ENCODE results near the gene NRBF2.

Gene NRBF2

DNA sequence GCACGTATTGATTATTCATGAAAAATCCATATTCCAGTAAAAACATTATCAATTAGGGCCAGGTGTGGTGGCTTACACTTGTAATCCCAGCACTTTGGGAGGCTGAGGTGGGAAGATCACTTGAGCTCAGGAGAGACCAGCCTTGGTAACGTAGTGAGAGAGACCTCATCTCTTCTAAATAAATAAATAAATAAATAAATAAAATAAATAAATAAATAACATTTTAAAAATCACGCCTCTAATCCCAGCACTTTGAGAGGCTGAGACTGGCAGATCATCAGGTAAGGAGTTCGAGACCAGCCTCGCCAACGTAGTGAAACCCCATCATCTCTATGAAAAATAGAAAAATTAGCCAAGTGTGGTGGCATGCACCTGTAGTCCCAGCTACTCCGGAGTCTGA is 32.1 kb downstream of the NRBF2 start:
- no peak for DNase-seq

DNA sequence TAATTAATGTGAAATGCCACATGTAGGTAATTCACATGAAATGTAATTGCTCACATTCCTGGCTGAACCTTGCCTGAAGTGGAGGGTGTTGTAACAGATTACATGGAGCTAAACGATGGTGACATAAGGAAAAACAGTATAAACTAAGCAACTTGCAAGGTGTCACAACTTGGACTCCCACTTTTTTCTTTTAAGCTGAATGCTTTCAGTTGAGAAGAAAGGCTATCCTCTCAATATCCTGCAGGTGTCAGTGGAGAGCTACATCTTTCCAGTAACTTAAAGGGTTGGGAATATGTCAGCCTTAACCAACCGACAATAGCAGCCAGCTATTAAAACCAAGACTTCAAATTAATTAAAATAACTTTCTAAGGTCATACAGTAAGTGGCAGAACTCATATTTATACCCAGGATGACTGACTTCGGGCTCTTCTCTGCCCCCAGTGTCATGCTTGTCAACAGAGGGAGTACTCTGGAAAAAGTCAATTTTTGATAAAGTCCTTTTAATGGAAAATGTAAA is 33.7 kb downstream of the NRBF2 start:
- peak; percentile 65 for DNase-seq

- DNase-seq = no peak
Measured at GRCh38 chr10:63168821-63169462, 35.8 kb downstream of the NRBF2 start.

DNA sequence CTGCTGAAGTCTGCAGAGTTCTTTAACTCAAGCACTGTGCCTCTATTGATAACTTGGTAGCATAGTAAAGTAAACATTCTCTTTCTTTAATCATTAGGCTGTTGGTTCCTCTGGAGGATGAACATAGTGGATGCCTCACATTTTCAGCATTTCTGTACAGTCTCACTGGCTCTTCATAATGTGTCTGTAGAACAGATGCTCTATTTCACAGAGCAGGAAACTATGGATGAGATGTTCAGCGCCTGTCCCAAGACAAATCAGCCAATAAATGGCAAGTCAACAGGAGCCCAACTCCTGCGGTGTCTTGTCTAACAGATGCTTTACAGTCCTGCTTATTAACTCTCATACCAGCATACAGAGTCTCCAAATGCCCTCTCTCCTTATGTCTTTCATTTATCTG is 36.5 kb downstream of the NRBF2 start:
- no peak for DNase-seq

- DNase-seq = no peak
Measured at GRCh38 chr10:63171255-63171855, 38.2 kb downstream of the NRBF2 start.

GRCh38 chr10:63171926-63172325 is 38.8 kb downstream of the NRBF2 start:
- no peak for DNase-seq

- no peak for DNase-seq
Measured at GRCh38 chr10:63173468-63174232, 40.5 kb downstream of the NRBF2 start.

GRCh38 chr10:63175534-63175933 is 42.4 kb downstream of the NRBF2 start:
- no peak for DNase-seq

- no peak for DNase-seq
Measured at GRCh38 chr10:63192826-63193225, 59.7 kb downstream of the NRBF2 start.

GRCh38 chr10:63197344-63198092 is 64.4 kb downstream of the NRBF2 start:
- DNase-seq = no peak

DNA sequence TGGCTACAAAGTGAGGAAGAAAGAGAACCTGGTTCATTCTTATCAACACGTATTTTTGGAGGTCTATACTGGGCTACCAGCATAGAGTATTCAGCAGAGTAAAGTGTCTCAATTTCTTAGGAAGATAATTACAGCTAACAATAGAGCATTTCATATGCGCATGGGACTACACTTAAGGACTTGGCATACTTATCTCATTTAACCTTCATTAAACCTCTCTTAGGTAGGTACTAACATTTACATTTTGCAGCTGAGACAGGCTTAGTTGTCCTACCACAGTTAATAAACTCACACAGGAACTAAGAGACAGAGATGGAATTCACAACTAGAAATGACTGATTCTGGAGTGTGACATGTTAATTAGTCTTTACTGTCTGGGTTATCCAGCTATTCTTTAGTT is 66.6 kb downstream of the NRBF2 start:
- no peak for DNase-seq

- no peak for DNase-seq
Measured at GRCh38 chr10:63200431-63200830, 67.3 kb downstream of the NRBF2 start.

GRCh38 chr10:63201118-63201517 is 68.0 kb downstream of the NRBF2 start:
- DNase-seq = no peak
